Measurements from ENCODE around the gene PEAK3.
"Not testable (repeated sequence)": the region's sequence is repeated elsewhere in the genome, so short reads cannot be mapped to it uniquely, and the experiment has no call there.

Gene PEAK3

GRCh38 chr19:2288338-2288817 is 6.4 kb upstream of the PEAK3 start:
- DNase-seq: no peak

GRCh38 chr19:2287585-2288337 is 5.8 kb upstream of the PEAK3 start:
- DNase-seq: no peak

GRCh38 chr19:2286402-2287140 is 4.6 kb upstream of the PEAK3 start:
- DNase-seq: no peak

- no peak for DNase-seq
Observed at GRCh38 chr19:2283835-2284507, 2.0 kb upstream of the PEAK3 start.

GRCh38 chr19:2282862-2283237 is 875 bp upstream of the PEAK3 start:
- no peak for DNase-seq

GRCh38 chr19:2281265-2282061 is 512 bp downstream of the PEAK3 start:
- not testable (repeated sequence) for DNase-seq

GRCh38 chr19:2280633-2281264 is 1.2 kb downstream of the PEAK3 start:
- DNase-seq: no peak

GRCh38 chr19:2278459-2279158 is 3.4 kb downstream of the PEAK3 start:
- DNase-seq: no peak

- no peak for DNase-seq
Observed at GRCh38 chr19:2277138-2277537, 4.8 kb downstream of the PEAK3 start.

GRCh38 chr19:2276429-2276986 is 5.5 kb downstream of the PEAK3 start:
- DNase-seq: no peak

GRCh38 chr19:2275588-2276428 is 6.2 kb downstream of the PEAK3 start:
- DNase-seq: no peak

GRCh38 chr19:2274931-2275535 is 6.9 kb downstream of the PEAK3 start:
- peak; percentile 61 to 63 for DNase-seq

GRCh38 chr19:2274185-2274711 is 7.7 kb downstream of the PEAK3 start:
- no peak for DNase-seq

- DNase-seq: peak; percentile 80 to 85
Observed at GRCh38 chr19:2273356-2274184, 8.4 kb downstream of the PEAK3 start.

GRCh38 chr19:2271234-2272103 is 10.5 kb downstream of the PEAK3 start:
- no peak for DNase-seq

GRCh38 chr19:2270423-2271233 is 11.3 kb downstream of the PEAK3 start:
- DNase-seq: peak; percentile 82

GRCh38 chr19:2270157-2270422 is 11.9 kb downstream of the PEAK3 start:
- no peak for DNase-seq

Data from CD4-positive, alpha-beta T cell treated with Interferon alpha-2 for 1 hour (primary cell).